ENCODE data around the gene PPP1R14C.

The PPP1R14C gene

DNA sequence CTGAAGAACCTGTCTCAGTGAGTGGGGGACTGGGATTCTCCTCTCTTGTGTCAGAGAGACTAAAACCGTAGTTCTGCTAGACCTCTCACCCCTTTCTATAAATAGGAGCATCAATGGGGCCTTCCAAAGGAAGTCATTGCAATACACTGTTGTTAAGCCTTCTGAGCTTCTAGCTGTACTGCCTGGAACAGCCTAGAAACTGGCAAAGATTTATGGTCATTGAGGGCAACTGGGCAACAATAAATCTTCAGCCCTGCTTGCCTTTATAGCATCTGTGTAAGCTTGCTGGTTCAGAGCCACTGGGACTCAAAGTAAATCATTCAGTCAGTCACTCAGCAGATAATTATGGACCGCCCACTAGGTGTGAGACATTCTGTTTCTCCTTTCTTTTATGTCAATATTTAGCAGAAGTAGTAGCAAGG is 53.2 kb downstream of the PPP1R14C start:
- DNase-seq (ENCODE audit: low read depth in 2 of 2) = no peak

DNA sequence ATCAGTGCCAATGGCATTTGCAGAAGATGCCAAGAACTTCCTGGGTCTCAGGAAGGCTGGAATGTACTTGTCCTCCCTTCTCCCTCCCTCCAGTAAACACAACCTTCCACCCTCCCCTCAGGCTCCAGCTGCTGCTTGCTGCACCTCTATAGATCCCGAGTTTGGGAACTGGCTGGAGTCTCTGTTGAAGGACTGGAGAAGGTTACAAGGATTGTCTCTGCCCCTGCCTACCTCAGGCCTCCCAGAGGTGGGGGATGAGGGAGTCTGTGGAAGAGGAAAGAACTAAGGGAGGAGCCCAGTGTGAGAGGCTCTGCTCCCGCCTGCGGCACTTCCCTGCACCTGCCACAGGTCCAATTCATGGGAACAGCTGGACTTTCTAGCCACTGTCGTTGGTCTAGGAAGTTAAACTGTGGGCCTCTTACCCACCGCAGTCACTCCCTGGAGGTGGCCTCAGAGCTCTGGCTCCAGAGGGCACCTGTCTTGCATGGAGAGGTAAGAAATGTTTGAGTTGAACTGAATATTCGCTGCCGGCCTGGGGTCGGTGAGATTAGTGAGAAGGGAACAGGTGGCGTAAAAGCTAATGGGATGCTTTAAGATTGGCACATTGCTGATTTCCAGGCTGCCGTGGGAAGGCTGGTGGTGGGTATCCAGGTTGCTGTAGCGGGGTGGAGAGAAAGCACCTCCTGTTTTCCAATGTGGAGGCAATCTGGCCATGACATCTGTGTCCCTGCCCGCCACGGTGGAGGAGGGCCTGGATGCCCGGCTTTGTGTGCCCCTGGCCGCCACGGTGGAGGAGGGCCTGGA is 54.3 kb downstream of the PPP1R14C start:
- no peak for DNase-seq (ENCODE audit: low read depth in 2 of 2)

GRCh38 chr6:150198532-150198931 is 55.7 kb downstream of the PPP1R14C start:
- no peak for DNase-seq (ENCODE audit: low read depth in 2 of 2)

GRCh38 chr6:150199241-150199640 is 56.4 kb downstream of the PPP1R14C start:
- DNase-seq (ENCODE audit: low read depth in 2 of 2) = no peak

- DNase-seq (ENCODE audit: low read depth in 2 of 2) = no peak
These were observed 57.7 kb downstream of the PPP1R14C start for GRCh38 chr6:150200428-150201100.

DNA sequence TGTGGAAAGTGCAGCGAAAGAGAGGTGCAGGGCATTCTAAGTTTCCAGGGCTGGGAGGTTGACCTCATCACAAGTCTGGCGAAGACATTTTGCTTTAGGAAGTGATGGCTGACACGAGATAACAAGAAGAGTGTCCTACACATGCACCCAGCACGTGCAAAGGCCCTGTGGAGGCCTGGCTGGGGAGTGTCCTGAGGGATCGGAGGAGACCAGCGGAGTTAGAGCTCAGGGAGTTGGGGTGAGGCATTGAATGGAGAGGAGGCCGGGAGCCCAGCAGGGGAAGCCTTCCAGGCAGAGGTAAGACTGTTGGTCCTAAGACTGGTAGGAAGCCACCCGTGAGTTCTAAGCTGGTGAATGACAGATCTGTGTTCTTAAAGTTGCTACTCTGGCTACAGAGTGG is 58.4 kb downstream of the PPP1R14C start:
- DNase-seq (ENCODE audit: low read depth in 2 of 2) = no peak

GRCh38 chr6:150201772-150202329 is 59.0 kb downstream of the PPP1R14C start:
- DNase-seq (ENCODE audit: low read depth in 2 of 2) = no peak

GRCh38 chr6:150202404-150202803 is 59.6 kb downstream of the PPP1R14C start:
- no peak for DNase-seq (ENCODE audit: low read depth in 2 of 2)

- no peak for DNase-seq (ENCODE audit: low read depth in 2 of 2)
These were observed 60.1 kb downstream of the PPP1R14C start for GRCh38 chr6:150202934-150203333.

DNA sequence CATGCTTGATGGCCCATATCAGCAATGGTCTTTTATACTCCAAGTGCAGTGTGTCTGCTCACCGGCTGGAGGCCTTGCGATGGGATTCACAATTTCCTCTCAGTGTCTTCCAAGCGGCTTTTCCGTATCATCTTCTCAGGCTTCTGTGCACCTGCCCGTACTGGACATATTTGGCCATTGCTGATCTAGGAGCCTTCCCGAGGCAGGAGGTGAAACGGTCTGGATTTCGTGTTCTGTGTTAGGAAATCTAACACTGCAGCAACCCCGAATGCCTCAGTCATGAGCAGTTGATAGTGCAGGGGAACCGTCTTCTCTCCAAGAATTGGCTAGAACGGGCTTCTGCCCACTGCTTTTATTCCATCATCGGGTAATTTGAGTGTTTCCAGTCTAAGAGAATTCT is 60.5 kb downstream of the PPP1R14C start:
- DNase-seq (ENCODE audit: low read depth in 2 of 2) = no peak

GRCh38 chr6:150203871-150204545 is 61.2 kb downstream of the PPP1R14C start:
- no peak for DNase-seq (ENCODE audit: low read depth in 2 of 2)

DNA sequence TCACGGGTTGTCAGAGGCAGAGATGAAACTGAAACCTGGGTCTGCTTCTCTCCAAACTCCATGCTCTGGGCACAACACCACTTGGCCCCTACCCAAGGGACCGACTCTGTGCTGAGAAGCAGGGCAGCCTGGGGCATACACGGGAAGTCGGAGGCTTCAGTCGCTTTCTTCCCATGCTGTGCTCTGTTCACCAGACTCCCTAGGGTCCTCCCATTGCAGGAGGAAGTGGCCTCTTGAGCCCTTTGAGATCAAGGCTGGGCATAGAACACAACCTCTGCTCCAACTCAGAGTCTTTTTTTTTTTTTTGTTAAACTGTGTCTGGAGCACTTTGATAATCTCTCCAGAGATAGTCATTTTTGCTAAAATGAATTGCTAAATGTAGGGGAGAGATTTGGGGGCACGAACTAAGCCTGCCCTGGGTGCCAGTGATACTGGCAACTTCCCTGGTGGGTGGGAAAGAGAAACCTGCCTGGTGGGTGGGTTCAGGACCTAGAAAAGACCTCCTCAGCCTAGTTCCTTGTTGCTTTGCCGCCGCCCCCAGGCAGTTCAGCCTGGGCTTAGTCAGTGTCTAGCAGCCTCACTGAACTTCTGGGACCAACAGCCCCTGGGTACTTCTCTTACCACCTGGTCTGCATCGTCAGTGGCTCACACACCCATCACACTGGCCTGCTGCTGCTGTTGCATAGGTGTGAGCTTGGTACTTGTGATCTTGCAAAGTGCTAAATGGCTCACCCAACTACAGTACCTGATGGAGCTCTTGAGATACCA is 62.0 kb downstream of the PPP1R14C start:
- DNase-seq (ENCODE audit: low read depth in 2 of 2) = no peak

- no peak for DNase-seq (ENCODE audit: low read depth in 2 of 2)
These were observed 65.2 kb downstream of the PPP1R14C start for GRCh38 chr6:150207931-150208570.

- no peak for DNase-seq (ENCODE audit: low read depth in 2 of 2)
These were observed 65.9 kb downstream of the PPP1R14C start for GRCh38 chr6:150208611-150209352.

DNA sequence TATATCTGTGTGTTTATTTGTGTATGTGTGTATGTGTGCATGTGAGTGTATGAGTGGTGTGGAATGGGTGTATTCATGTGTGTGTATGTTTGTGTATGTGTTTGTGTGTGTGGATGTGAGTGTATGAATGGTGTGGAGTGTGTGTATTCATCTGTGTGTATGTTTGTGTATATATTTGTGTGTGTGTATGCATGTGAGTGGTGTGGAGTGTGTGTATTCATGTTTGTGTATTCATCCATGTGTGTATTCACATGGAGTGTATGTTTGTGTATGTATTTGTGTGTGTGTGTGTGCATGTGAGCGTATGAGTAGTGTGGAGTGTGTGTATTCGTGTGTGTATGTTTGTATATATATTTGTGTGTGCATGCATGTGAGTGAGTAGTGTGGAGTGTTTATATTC is 66.6 kb downstream of the PPP1R14C start:
- DNase-seq (ENCODE audit: low read depth in 2 of 2) = no peak

GRCh38 chr6:150211700-150212511 is 69.1 kb downstream of the PPP1R14C start:
- DNase-seq (ENCODE audit: low read depth in 2 of 2) = no peak

DNA sequence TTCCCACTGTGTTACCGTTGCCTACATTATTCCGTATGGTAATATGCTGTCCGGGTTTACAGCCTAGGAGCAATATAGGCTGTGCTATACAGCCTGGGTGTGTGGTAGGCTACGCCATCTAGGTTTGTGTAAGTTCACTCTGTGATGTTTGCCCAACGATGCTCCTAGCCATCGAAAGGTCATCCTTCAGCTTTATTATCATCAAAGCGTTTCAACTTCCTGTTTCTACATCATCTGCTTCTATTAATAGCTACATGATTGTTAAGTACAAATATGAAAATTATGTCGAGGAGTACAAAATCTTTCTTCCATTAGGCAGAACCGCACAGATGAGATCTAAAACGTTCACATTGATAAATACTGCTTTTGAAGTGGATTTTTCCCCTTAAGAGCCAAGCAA is 69.9 kb downstream of the PPP1R14C start:
- DNase-seq (ENCODE audit: low read depth in 2 of 2) = no peak

DNA sequence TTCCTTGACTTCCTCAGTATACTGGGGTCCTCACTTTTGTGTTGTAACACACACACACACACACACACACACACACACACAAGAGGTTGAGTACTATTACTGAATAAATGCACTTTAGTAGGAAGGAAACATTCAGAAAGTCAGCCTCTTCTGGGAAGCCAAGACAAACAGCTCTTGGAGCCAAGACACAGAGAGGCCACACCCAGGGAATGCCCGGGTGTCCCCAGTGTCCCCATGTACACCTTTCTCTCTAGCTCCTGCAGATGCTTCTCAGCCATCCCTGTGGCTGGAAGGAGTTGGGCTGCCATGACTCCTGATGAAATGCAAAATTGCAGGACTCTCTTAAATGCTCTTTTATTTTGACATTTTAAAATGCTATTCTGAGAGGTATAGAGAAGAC is 70.5 kb downstream of the PPP1R14C start:
- no peak for DNase-seq (ENCODE audit: low read depth in 2 of 2)

DNA sequence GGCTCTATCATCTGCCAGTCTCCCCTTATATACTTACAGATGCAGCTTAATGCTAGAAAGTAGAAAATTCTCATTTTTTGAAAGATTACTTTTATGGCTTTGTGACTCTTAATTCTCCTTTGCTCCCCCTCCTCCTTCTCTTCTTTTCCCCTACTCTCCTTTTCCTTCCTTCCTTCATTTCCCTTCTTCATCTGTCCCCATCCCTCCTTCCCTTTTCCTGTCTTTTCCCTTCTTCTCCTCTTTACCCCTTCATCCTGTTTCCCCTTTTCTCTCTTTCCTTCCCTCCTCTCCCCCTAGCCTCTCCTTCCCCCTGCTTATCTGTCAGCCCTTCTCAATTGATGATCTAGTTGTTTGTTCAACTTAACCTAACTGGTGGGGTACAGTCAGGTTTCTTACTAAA is 71.5 kb downstream of the PPP1R14C start:
- no peak for DNase-seq (ENCODE audit: low read depth in 2 of 2)

Data from stimulated activated CD8-positive, alpha-beta memory T cell treated with anti-CD3 and anti-CD28 coated beads, Interleukin-2, amount 100 ng/mL, for 1 hour (primary cell).